NCI-H774 (cell line): Measurements from ENCODE around the gene UPF1.

ENCODE experiments used
- DNase-seq: peaks from one replicate; lab custom pipeline; 2025; lab: John Stamatoyannopoulos, UW

Gene UPF1

GRCh38 chr19:18840288-18841267 lies 8.8 kb downstream of the UPF1 start:
- DNase-seq, result no peak

GRCh38 chr19:18841400-18841799 lies 9.6 kb downstream of the UPF1 start:
- DNase-seq, result no peak

DNA sequence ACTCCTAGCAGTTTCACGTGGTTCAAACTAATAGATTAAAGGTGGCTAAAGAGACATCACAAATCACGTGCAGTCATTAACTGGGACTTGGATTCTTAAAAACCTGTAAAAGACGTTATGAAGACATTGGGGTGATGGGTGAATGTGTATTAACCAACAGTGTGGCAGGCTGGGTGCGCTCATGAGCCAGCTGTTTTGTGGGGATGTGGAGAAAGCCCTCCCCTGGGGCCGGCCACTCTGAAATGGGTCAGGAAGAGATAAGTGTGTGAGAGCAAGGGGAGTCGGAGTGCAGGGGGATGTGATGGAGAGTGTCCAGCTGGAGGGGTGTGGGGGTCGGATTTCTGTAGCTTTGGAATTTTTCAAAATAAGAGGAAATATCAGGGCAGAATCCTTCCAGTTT lies 10.4 kb downstream of the UPF1 start:
- DNase-seq, result no peak

GRCh38 chr19:18843960-18844359 lies 12.2 kb downstream of the UPF1 start:
- DNase-seq, result no peak

- no peak for DNase-seq
Observed at GRCh38 chr19:18844806-18845329, 13.1 kb downstream of the UPF1 start.

DNA sequence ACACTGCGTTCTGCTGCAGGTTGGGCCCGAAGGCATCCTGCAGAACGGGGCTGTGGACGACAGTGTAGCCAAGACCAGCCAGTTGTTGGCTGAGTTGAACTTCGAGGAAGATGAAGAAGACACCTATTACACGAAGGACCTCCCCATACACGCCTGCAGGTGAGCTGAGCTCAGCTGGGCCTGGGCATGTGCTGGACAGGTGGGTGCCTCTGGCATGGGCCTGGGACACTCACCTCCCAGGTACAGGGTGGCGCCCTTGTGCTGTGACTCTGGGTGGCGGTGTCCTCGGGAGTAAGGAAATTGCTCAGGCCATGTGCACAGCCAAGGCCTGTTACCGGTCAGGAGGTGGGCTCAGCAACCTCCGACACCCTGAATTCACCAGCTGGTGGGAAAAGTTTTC lies 14.2 kb downstream of the UPF1 start:
- no peak for DNase-seq

- peak; percentile 8 for DNase-seq
Observed at GRCh38 chr19:18846862-18847548, 15.2 kb downstream of the UPF1 start.

- no peak for DNase-seq
Observed at GRCh38 chr19:18847549-18848463, 16.0 kb downstream of the UPF1 start.

GRCh38 chr19:18848878-18849661 lies 17.3 kb downstream of the UPF1 start:
- no peak for DNase-seq

DNA sequence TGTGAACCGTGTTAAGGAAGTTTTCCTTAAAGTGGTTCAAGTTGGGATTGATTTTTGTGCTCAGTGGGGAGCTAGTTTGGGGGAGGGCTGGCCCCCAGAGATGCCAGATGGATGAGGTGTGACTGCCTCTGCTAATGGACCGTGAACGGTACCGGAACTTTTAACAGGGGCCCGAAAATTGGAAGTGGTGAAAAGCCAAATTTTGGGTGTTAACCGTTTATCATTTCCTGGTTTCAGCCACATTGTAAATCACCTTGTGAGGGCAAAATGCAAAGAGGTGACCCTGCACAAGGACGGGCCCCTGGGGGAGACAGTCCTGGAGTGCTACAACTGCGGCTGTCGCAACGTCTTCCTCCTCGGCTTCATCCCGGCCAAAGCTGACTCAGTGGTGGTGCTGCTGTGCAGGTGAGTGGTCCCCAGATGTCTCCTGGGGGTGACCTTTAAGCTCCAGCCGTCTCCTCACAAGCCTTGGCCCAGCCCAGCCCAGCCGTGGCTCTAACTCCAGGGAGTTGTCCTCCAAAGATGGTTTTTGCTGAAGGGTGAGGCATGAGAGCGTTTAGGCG lies 18.2 kb downstream of the UPF1 start:
- DNase-seq, result no peak

DNA sequence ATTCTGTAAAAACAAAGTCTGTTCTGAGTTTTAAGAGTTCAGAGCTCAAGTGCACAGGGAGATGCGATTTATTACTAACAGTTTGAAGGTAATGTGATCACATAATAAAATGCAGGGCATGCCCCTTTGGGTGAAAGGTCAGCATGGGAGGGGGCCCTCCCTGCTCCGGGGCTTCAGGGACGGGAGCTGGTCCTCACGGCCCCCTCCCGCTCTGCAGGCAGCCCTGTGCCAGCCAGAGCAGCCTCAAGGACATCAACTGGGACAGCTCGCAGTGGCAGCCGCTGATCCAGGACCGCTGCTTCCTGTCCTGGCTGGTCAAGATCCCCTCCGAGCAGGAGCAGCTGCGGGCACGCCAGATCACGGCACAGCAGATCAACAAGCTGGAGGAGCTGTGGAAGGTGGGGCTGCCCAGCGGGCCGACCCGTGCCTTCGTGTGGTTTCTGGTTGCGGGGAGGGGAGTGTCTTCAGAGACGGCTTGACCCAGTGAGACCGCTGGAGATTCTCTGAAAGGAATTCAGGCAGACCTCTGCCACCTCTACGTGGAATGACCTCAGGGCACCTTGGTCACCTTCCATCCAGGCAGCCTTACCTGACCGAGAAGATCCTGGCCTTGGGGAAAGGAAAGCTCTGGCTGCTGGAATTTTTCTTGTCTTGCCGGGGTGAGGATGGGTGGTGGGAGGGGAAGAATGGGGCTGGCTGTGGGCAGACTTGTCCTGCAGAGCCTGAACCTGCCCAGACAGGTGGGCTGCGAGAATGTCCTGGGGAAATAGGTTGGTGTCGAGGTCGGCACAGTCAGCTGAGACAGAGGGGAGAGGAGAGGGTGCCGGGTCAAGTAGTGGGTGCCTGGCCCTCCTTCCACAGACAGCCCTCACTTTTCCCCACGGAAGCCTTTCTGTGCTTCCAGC lies 19.0 kb downstream of the UPF1 start:
- no peak for DNase-seq

GRCh38 chr19:18851673-18852325 lies 20.0 kb downstream of the UPF1 start:
- no peak for DNase-seq

DNA sequence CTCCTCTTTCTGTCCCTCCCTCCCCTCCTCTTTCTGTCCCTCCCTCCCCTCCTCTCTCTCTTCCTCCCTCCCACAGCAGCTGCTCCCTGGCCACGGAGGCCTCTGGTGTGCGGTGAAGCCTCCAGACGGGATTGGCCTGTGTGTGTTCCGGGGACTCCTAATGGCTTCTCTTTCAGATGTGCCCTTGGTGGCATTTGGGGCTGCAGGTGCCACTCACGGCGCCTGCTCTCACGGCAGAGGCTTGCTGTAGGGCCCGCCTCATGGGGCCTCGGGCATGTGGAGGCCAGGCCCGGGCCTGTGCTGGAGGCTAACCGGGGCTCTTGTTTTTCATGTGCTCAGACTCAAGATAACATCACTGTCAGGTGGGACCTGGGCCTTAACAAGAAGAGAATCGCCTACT lies 20.9 kb downstream of the UPF1 start:
- DNase-seq, result no peak

DNA sequence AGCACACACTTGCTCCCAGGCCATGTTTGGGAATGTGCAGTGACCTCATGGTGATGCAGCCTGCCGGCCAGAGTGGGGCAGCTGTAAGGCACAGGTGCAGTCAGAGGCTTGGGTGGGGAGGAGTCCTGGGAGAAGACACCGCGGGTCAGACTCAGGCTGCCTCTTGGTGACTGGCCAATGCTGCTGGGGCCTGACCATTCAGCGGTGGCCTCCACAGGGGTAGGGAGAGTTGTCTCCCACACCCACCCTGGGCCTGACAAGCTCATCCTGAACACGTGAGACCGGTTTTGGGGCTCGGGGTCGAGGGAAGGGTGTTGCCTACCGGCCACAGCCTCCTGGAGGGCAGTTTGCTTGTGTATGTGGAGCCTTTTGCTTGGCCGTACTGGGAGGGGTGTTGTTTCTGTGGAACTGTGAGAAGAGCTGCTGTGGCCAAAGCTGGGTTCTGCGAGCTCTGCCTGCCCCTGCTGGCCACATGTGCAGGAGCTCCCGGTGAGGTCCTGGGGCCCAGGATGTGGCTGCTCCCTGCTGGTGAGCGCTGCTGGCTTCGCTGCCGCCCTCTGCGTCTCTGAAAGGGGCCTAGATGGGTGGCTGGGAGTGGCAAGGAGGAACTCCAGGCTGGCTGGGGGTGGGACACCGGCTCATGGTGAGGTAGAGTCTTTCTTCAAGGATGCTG lies 22.1 kb downstream of the UPF1 start:
- DNase-seq, result no peak

DNA sequence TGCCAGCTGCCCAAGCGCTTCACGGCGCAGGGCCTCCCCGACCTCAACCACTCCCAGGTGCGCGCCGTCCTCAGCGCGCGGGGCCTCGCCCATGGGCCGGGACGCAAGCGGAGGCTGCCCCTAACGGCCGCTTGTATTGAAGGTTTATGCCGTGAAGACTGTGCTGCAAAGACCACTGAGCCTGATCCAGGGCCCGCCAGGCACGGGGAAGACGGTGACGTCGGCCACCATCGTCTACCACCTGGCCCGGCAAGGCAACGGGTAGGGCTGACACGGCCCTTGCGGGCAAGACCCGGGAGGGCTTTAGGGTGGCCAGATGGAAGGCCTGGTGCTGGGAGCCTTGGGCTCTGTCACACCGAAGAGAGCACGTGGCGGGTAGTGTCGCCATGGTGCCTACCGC lies 23.2 kb downstream of the UPF1 start:
- no peak for DNase-seq

DNA sequence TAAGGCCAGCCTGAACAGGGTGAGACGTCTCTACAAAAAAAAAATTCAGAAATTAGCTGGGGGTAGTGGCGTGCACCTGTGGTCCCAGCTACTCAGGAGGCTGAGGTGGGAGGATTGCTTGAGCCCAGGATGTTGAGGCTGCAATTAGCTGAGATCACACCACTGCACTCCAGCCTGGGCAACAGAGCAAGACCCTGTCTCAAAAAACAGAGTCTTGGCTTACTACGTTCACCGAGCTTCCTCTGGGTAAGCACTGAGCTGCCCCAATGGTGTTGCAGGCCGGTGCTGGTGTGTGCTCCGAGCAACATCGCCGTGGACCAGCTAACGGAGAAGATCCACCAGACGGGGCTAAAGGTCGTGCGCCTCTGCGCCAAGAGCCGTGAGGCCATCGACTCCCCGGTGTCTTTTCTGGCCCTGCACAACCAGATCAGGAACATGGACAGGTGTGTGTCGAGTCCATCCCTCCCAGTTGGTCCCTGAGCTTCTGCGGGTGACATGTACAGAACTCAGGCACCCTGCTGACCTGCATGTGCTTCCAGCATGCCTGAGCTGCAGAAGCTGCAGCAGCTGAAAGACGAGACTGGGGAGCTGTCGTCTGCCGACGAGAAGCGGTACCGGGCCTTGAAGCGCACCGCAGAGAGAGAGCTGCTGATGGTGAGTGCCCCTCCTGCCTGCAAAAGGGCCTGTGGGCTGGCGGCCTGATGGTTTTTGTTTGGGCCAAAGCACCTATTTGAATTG lies 24.1 kb downstream of the UPF1 start:
- no peak for DNase-seq

DNA sequence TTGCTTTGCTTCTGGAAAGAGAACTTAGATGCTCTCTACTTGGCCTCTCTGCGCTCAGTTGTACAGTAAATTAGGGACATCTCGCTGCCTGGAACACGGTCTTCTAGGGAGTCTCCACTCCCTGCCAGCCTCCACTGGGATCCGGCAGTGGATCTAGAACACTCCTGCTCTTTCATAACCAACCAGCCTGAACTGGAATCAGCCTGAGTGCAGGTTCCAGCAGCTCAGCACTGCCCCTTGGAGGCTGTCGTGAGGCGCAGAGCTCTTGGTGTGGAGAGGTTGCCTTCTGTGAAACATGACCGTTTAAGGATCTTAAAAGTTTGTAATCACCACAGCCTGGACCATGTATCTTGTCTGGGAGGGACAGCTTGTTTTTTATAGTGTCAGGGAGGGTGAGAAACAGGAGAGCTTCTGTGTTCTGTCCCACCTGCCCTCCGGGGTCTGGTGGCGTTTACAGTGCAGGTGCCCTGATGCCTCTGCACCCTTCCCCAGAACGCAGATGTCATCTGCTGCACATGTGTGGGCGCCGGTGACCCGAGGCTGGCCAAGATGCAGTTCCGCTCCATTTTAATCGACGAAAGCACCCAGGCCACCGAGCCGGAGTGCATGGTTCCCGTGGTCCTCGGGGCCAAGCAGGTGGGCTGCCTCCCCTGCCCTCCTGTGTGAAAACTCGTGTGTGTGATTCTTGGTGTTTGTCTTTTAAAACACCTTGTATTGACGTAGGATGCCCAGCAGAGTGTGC lies 24.8 kb downstream of the UPF1 start:
- DNase-seq, result no peak
